HepG2 (cell line): ENCODE results near the gene UBXN2A. TPM values are rescaled to one million over a fixed set of nuclear protein-coding genes. Genes with fewer than 3 reads are reported as not detected.
A peak's percentile ranks its signal among the peaks of the same experiment; 100 is the strongest.

Experiments used
- ADNP ChIP-seq: sonication (generic); formaldehyde crosslinking; IDR thresholded peaks from 2 replicates; pipeline ENCODE4 v1.4.0; 2020; ENCODE audit warnings: missing genetic modification reagents
- ARID4A ChIP-seq: sonication (generic); formaldehyde crosslinking; IDR thresholded peaks from 2 replicates; pipeline ENCODE4 v1.5.0; 2020; ENCODE audit warnings: mild to moderate bottlenecking, missing genetic modification reagents, borderline replicate concordance
- BCLAF1 ChIP-seq: fragments of 450-650 bp; IDR thresholded peaks from 2 replicates; pipeline ENCODE4 v1.6.1; 2017; ENCODE audit warnings: mild to moderate bottlenecking
- BRD4 ChIP-seq: sonication (generic); formaldehyde crosslinking; IDR thresholded peaks from 2 replicates; pipeline ENCODE4 v1.4.0; 2020; ENCODE audit warnings: missing genetic modification reagents
- DR1 ChIP-seq: sonication (generic); formaldehyde crosslinking; IDR thresholded peaks from 2 replicates; pipeline ENCODE4 v1.8.0; 2021; ENCODE audit warnings: mild to moderate bottlenecking, missing genetic modification reagents, inconsistent platforms
- LCORL ChIP-seq, 2 experiments: fragments of 450-650 bp in 1 of 2; sonication (generic) in 1 of 2; formaldehyde crosslinking in 1 of 2; IDR thresholded peaks; 2 replicates each; pipeline versions ENCODE4 v1.5.0 to v1.6.1; 2017 to 2020; ENCODE audit warnings: antibody characterized with exemption in 1 of 2, missing genetic modification reagents in 1 of 2
- MAF1 ChIP-seq: sonication (generic); formaldehyde crosslinking; IDR thresholded peaks from 2 replicates; pipeline ENCODE4 v1.5.0; 2020; ENCODE audit warnings: missing genetic modification reagents, borderline replicate concordance
- MIXL1 ChIP-seq: IDR thresholded peaks from 2 replicates; pipeline ENCODE4 v1.6.1; 2016
- MLLT10 ChIP-seq: sonication (generic); formaldehyde crosslinking; IDR thresholded peaks from 2 replicates; pipeline ENCODE4 v1.4.0; 2020; ENCODE audit warnings: missing genetic modification reagents
- MYC ChIP-seq: sonication (generic); formaldehyde crosslinking; IDR thresholded peaks from 2 replicates; pipeline ENCODE4 v1.9.0; 2021; ENCODE audit warnings: missing genetic modification reagents, borderline replicate concordance
- NR1H2 ChIP-seq: sonication (generic); formaldehyde crosslinking; IDR thresholded peaks from 2 replicates; pipeline ENCODE4 v1.8.1; 2022; ENCODE audit warnings: low read depth, missing genetic modification reagents, borderline replicate concordance
- PHF5A ChIP-seq: IDR thresholded peaks from one replicate; pipeline ENCODE4 v1.6.1; 2018; ENCODE audit warnings: low read depth, missing genetic modification reagents; ENCODE audit not compliant: unreplicated experiment
- SALL2 ChIP-seq: sonication (generic); formaldehyde crosslinking; IDR thresholded peaks from 2 replicates; pipeline ENCODE4 v1.8.1; 2023; ENCODE audit warnings: mild to moderate bottlenecking, missing genetic modification reagents, inconsistent platforms
- TCF12 ChIP-seq, 2 experiments: fragments of 450-650 bp in 1 of 2; sonication (generic) in 1 of 2; formaldehyde crosslinking in 1 of 2; IDR thresholded peaks; 2 replicates each; pipeline versions ENCODE4 v1.6.1 to v1.8.0; 2017 to 2022; ENCODE audit warnings: antibody characterized with exemption in 1 of 2, mild to moderate bottlenecking in 1 of 2, missing genetic modification reagents in 1 of 2, moderate library complexity in 1 of 2
- WIZ ChIP-seq: sonication (generic); formaldehyde crosslinking; IDR thresholded peaks from 2 replicates; pipeline ENCODE4 v1.5.1; 2020; ENCODE audit warnings: mild to moderate bottlenecking, missing genetic modification reagents
- ZNF224 ChIP-seq: sonication (generic); formaldehyde crosslinking; IDR thresholded peaks from 2 replicates; pipeline ENCODE4 v1.5.0; 2020; ENCODE audit warnings: mild to moderate bottlenecking, missing genetic modification reagents
- ZNF362 ChIP-seq: sonication (generic); formaldehyde crosslinking; IDR thresholded peaks from 2 replicates; pipeline ENCODE4 v1.4.0; 2020; ENCODE audit warnings: missing genetic modification reagents, mild to moderate bottlenecking, borderline replicate concordance
- ZNF7 ChIP-seq: IDR thresholded peaks from 2 replicates; pipeline ENCODE4 v1.6.1; 2016; ENCODE audit warnings: missing biosample characterization, missing genetic modification reagents
- ZNF713 ChIP-seq: sonication (generic); formaldehyde crosslinking; IDR thresholded peaks from 2 replicates; pipeline ENCODE4 v1.4.0; 2020; ENCODE audit warnings: mild to moderate bottlenecking, missing genetic modification reagents
- ZNF761 ChIP-seq: sonication (generic); formaldehyde crosslinking; conservative IDR thresholded peaks from 2 replicates; pipeline ENCODE4 v1.4.0; 2020; ENCODE audit warnings: mild to moderate bottlenecking, missing genetic modification reagents
- polyA plus RNA-seq, 8 experiments: library from polyadenylated mRNA; depleted of rRNA in 3 of 8; stranded (reverse) in 7 of 8; unstranded in 1 of 8; fragments of >200 nt; fragmentation: Illumina TruSeq in 4 of 8; extraction: Trizol in 4 of 8; gene quantifications; 2 replicates each; pipeline versions ENCODE4 v1.2.1 to v1.2.3, GENCODE V29; 2011 to 2016; ENCODE audit warnings: low read depth in 4 of 8, missing spikeins in 1 of 8, mixed read lengths in 1 of 8; ENCODE audit not compliant: insufficient read depth in 1 of 8
- total RNA-seq, 5 experiments: library from RNA; depleted of rRNA; stranded (reverse); fragments of >200 nt; fragmentation: Illumina TruSeq; extraction: Trizol; gene quantifications; 2 replicates each; pipeline ENCODE4 v1.2.3, GENCODE V29; 2016; ENCODE audit warnings: low read depth in 1 of 5
- TF ChIP-seq, protein P1 (sequence below): sonication (generic); formaldehyde crosslinking; IDR thresholded peaks from 2 replicates; pipeline ENCODE4 v1.4.0; 2020; ENCODE audit warnings: mild to moderate bottlenecking, missing genetic modification reagents

The UBXN2A gene
- total and polyA plus RNA-seq, 2 of the 13 experiments (the other 11 are each of a cell fraction or from before 2014, with no cell fraction given), result 8.3 to 20.9 TPM

- TF ChIP-seq LCORL (IDR thresholded peaks at IDR 0.05), result no peak
- TF ChIP-seq LCORL (CRISPR knock-in tag; IDR thresholded peaks at IDR 0.05), result peak; percentile 88
- TF ChIP-seq MAF1, result no peak
- TF ChIP-seq ZNF224, result peak; percentile 74; the same call in 1 of the 2 replicates
- no peak for TF ChIP-seq MYC (CRISPR knock-in tag)
- TF ChIP-seq MLLT10 (CRISPR knock-in tag), result no peak
- TF ChIP-seq ADNP, result no peak
- TF ChIP-seq DR1 (CRISPR knock-in tag), result peak; percentile 64
- TF ChIP-seq, protein P1, sequence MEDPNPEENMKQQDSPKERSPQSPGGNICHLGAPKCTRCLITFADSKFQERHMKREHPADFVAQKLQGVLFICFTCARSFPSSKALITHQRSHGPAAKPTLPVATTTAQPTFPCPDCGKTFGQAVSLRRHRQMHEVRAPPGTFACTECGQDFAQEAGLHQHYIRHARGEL (CRISPR knock-in tag), result no peak
- TF ChIP-seq PHF5A (CRISPR knock-in tag), result no peak
- no peak for TF ChIP-seq BCLAF1
- TF ChIP-seq ZNF7 (CRISPR knock-in tag), result no peak
- TF ChIP-seq TCF12 (IDR thresholded peaks at IDR 0.05), result no peak
- TF ChIP-seq TCF12 (CRISPR knock-in tag; IDR thresholded peaks at IDR 0.05), result no peak
- no peak for TF ChIP-seq ZNF713 (CRISPR knock-in tag)
- TF ChIP-seq WIZ (CRISPR knock-in tag), result no peak
- no peak for TF ChIP-seq SALL2
- peak; percentile 60; the same call in 1 of the 2 replicates for TF ChIP-seq MIXL1 (CRISPR knock-in tag)
- no peak for TF ChIP-seq BRD4
- TF ChIP-seq NR1H2 (CRISPR knock-in tag), result no peak
- TF ChIP-seq ARID4A (CRISPR knock-in tag), result peak; percentile 53; the same call in 1 of the 2 replicates
- peak; percentile 44 for TF ChIP-seq ZNF761 (CRISPR knock-in tag)
- TF ChIP-seq ZNF362 (CRISPR knock-in tag), result peak; percentile 89; the same call in 1 of the 2 replicates
These were observed 75.5 kb downstream of the UBXN2A start (continued) for GRCh38 chr2:24015562-24016375.
